8988T (cell line): Measurements from ENCODE around the gene E2F4.
A peak's percentile ranks its signal among the peaks of the same experiment; 100 is the strongest.

Experiments
- DNase-seq: peaks from one replicate; pipeline ENCODE4 v3.0.0; 2011

Gene E2F4

DNA sequence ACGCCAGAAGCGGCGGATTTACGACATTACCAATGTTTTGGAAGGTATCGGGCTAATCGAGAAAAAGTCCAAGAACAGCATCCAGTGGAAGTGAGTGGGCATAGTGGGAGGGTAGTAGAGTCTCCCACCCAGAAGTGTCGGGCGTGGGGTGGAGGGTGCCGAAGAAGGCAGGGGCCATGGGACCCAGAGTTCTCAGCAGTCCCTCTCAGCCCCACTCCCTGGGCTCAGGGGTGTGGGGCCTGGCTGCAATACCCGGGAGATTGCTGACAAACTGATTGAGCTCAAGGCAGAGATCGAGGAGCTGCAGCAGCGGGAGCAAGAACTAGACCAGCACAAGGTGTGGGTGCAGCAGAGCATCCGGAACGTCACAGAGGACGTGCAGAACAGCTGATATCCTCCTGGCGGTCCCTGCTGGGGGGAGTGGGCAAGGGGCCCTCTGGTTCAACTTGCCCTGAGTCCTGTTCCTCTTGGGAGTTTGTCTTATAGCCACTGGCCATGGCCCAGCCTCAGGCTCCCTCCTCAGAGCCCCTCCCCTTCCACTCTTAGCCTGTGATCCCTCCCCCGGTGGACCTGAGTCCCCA is 916 bp downstream of the E2F4 start:
- no peak for DNase-seq

- no peak for DNase-seq
Observed at GRCh38 chr16:67193536-67193935, 1.6 kb downstream of the E2F4 start.

- no peak for DNase-seq
Observed at GRCh38 chr16:67194260-67194659, 2.3 kb downstream of the E2F4 start.

DNA sequence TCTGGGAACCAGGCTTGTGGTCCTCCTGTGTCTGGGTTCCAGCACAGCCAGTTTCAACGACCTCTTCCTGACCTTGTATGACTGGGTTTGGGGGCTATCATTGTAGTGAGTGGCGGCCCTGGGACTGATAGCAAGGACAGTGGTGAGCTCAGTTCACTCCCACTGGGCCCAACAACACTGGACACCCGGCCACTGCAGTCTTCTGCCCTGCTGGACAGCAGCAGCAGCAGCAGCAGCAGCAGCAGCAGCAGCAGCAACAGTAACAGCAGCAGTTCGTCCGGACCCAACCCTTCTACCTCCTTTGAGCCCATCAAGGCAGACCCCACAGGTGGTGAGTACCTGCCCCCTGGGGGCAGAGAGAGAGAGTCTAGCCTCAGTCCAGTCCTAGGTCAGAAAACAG is 3.7 kb downstream of the E2F4 start:
- no peak for DNase-seq

- no peak for DNase-seq
Observed at GRCh38 chr16:67196881-67197280, 4.9 kb downstream of the E2F4 start.

- DNase-seq: no peak
Observed at GRCh38 chr16:67197704-67198103, 5.7 kb downstream of the E2F4 start.

- DNase-seq: peak; percentile 100
Observed at GRCh38 chr16:67198238-67198734, 6.3 kb downstream of the E2F4 start.

GRCh38 chr16:67199011-67199807 is 7.3 kb downstream of the E2F4 start, which contains the start of gene ELMO3:
TSS of gene ELMO3 (plus strand) at chr16:67199131. CDS start at chr16:67199327, 196 bp downstream.
- no peak for DNase-seq

GRCh38 chr16:67199808-67200198 is 7.8 kb downstream of the E2F4 start:
- no peak for DNase-seq

DNA sequence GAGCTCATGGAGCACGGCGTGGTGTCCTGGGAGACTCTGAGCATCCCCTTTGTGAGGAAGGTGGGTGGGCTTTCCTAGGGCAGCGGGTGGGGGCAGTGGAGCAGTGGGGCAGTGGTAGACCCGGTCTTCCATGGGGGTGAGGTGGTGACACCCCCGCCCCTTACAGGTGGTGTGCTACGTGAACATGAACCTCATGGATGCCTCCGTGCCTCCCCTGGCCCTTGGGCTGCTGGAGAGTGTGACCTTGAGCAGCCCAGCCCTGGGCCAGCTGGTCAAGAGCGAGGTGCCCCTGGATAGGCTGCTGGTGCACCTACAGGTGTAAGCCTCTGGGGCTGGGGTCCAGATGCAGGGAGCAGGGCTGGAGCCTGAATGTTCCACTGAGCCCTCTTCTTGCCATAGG is 8.5 kb downstream of the E2F4 start:
- no peak for DNase-seq

DNA sequence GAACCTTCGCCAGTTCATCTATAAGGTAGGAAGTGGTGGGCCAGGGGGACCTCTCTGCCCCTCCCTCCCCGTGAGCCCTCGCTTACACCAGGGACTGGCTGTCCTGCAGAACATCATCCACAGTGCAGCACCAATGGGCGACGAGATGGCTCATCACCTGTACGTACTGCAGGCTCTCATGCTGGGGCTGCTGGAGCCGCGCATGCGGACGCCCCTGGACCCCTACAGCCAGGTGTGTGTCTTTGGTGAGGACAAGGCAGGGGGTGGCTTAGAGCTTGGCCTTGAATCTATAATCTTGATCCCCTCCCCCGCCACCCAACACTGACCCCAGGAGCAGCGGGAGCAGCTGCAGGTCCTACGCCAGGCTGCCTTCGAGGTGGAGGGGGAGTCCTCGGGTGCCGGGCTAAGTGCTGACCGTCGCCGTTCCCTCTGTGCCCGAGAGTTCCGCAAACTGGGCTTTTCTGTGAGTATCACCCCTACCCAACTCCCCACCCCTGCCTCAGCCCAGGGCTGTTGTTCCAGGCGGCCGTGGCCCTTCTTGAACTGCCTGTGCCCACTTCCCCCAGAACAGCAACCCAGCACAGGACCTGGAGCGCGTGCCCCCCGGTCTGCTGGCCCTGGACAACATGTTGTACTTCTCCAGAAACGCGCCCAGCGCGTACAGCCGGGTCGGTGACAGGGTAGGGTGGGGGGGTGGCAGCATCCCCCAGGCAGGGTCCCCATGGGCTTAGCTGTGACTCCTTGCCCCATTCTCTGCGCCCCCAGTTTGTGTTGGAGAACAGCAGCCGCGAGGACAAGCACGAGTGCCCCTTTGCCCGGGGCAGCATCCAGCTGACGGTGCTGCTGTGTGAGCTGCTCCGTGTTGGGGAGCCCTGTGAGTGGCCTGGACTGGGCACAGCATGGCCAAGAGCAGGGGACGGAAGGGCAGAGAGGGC is 9.7 kb downstream of the E2F4 start:
- no peak for DNase-seq

DNA sequence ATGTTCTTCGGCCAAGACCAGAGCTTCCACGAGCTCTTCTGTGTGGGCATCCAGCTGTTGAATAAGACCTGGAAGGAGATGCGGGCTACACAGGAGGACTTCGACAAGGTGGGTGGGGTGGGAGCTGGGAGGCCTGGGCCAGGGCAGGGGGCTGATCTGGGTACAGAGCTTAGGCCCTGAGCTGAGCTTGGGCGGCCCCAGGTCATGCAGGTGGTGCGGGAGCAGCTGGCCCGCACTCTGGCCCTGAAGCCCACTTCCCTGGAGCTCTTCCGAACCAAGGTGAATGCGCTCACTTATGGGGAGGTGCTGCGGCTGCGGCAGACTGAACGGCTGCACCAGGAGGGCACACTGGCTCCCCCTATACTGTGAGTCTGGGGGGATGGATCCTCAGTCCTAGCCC is 10.5 kb downstream of the E2F4 start:
- DNase-seq: no peak

- DNase-seq: no peak
Observed at GRCh38 chr16:67202956-67203493, 11.1 kb downstream of the E2F4 start.

GRCh38 chr16:67204076-67204475 is 12.1 kb downstream of the E2F4 start:
- DNase-seq: no peak

DNA sequence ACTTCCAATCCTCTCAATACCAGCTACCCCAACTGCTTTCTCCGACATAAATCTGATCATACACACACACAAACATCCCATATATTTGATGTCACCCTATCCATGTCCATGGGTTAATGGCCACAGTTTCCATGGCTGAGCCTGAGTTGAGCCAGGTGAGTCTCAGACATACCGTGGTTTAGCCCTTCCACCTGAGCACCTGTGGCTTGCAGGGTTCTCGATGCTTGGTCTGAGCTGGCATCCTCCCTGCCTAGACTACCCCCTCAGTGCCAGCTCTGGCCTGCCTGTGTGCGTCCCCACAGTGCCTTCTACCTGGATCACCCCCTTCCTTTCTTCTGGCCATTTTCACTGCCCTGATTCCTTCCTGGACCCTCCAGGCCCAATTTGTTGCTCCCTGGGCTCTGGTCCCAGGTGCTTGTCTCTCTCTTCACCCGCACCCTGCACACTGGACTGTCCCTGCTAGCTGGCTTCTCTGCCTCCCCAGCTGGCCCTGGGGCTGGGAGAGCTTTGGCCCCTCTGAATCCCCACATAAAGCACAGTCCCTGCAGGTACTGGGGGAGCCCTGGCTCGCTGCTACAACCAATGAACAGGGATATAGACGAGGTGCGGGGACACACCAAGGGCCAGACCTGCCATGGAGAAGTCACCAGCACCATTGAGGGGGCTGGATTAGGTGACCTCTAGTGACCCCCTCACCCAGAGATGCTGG is 14.3 kb downstream of the E2F4 start:
- DNase-seq: no peak

DNA sequence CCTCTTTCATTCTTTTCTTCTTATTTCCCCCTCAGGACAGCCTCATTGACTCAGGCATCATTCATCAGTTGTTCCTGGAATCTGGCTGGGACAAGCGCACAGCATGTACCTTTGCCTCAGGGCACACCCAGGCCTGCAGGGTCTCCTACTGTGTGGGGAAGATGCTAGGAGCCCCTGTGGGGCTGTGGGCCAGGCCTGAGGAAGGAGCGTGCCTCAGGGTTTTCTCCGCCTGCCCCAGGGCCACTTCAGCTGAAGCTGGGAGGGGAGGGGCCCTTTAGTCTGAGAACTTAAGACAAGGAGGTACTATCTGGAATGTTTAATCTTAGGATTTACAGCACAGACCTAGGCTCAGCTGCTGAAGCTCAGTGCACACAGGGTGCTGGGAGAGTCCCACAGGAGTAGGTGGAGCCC is 14.9 kb downstream of the E2F4 start:
- no peak for DNase-seq

DNA sequence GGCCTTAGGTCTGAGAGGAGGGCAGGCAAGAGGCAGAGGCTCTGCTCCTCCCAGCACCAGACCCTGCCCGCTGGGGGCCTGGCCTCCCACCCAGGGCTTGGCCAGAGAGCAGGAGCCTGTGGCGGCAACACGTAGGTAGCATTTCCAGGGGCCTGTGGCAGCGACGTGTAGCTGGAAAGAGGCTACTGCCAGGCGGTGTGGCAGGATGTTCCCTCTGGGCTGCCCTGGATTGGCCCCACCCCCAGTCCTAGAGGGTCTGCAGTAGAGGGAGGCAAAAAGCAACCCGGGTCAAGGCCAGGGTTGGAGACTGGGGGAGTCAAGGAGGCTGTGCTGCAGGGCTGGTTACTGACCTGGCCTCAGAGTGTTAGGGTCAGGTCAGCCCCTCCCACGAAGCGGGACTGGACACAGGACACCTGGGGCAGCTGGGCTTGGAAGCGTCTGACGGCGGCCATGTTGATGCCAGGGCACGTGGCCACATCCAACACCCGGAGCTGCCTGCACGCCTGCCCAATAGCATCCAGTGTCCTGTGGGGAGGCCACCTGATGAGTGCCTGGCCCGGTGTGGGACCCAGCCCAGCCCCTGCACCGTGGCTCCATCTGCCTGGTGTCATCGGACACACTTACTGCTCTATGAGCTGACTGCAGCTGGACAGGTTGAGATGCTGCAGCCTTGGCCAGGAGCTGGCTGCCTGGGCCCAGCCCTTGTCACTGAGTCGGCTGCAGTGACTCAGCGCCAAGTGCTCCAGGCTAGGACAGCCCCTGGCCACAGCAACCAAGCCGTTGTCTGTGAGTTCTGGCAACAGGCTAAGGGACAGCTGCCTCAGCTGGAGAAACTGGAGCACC is 15.5 kb downstream of the E2F4 start:
- no peak for DNase-seq

DNA sequence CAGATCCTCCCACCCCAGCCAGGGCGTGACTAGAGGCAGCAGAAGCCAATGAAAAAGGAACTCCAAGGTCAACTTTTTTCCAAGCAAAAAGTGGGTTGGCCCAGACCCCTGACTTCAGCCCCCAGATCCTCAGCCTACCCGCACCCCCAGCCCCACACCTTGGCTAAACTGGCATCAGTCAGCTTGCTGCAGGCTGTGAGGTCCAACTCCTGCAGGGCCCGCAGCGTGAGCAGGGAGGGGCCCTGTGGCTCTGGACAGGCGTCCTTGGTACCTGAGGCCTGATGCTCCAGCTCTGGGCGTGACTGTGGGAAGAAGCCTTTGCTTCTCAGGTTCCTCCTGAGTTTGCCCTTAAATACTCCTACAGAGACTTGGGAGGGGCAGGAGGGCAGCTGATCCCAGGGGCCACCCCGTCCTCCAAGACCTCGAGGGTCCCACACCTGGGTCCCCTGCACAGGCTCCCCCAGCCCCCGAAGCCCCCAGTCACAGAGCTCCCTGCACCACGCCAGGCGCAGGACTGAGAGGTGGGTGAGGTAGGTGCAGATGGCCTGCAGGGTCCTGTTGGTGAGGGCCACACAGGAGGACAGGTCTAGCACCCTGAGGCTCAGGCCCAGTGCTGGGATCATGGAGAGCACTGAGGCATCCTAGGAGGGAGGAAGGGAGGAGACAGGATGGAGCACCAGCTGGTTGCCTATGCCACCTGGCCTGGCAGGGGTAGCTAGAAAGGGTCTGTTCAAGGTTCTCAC is 16.4 kb downstream of the E2F4 start:
- no peak for DNase-seq

DNA sequence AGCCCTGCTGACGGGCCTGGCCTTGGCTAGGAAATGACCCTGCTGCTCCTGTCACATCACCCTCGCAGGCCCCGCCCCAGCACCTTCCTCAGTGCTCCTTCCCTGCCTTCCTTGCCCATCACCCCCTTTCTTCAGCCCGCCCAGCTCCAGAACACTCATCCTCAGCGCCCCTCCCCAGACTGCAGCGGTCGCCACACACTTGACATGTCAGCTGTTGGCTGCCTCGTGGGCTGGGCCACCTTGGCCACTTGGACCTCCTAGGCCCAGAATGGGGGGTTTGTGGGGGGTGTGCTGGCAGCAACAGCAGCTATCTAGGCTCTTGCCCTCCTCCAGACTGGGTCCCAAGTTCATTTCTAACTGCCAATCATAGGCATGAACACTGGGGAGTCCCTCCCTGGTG is 17.6 kb downstream of the E2F4 start:
- no peak for DNase-seq

DNA sequence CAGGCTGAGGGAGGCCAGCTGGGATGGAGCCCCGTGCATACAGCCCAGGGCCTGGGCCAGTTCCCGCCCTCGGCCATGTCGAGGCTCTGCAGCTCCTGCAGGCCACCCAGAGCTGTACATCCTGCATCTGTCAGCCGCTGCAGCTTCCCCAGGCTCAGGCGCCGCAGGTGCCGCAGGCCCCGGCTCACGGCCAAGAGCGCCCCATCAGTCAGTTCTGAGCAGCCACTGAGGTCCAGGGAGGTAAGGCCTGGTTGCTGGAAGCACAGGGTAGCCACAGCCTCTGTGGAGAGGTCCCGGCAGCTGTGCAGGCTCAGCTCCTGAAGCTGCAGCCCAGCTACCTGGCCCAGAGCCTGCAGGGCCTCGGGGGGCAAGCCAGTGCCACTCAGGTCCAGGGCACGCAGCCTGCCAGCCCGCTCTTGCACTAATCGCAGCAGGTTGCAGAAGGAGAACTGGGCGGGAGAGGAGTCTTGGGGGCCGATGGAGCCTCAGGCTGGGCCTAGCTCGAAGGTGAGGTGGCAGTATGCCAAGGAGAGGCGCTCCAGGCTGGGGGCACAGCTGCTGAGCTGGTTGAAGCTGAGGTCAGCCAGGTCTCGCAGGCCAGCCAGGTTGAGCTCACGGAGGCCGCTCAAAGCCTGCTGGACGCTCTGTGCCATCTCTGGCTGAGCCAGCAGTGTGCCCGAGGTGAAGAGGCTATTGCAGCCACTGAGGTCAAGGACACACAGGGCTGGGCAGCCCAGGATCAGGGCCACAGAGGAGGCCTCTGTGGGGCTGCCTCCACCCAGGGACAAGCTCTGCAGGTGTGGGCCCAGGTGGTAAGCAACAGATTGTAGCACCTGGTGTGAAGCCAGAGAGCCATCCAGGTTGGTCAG is 18.3 kb downstream of the E2F4 start:
- DNase-seq: no peak
